ENCODE measurements around the gene RASAL2. TPM values are rescaled to one million over a fixed set of nuclear protein-coding genes. Genes with fewer than 3 reads are reported as not detected.

Gene RASAL2
- total and polyA plus RNA-seq, 2 of the 4 experiments (the other 2 are of a cell fraction), result 13.1 to 20.6 TPM

- BruUV-seq (replicated peaks), result no TSS peak
- POLR2A ChIA-PET (ENCODE audit: unreplicated experiment), result no interaction called here
- H3K27me3 ChIP-seq (ENCODE audit: control insufficient read depth, insufficient read depth, low read length), result peaks cover 5% of the 10 kb centered on the region; the same call in 1 of the 2 replicates
These were observed 410.4 kb downstream of the RASAL2 start for GRCh38 chr1:178504286-178504685.

More at GRCh38 chr1:178504286-178504685, 410.4 kb downstream of the RASAL2 start:
- in situ Hi-C loops (cut with MboI; ENCODE audit: low sequenced_read_pairs) (loop anchor here (10.0 kb wide), 1 partner anchor 199 kb away; no protein-coding TSS in a partner anchor), intact Hi-C loops (cut with micrococcal nuclease) (loop anchor here (5.0 to 10.0 kb wide), 2 partner anchors 192 to 479 kb away; no protein-coding TSS in a partner anchor), dilution Hi-C loops (cut with HindIII; ENCODE audit: low sequenced_read_pairs, unreplicated experiment) (no loop called here)
- Histone ChIP-seq H2AK9ac (replicated peaks; ENCODE audit: low read depth, low read length, poor library complexity) (no peak overlapping the region), H2AK5ac (ENCODE audit: low read depth, low read length) (no peak overlapping the region), H2BK5ac (ENCODE audit: low read depth, low read length, poor library complexity, severe bottlenecking) (no peak overlapping the region), H4K20me1 (ENCODE audit: insufficient read depth, low read length) (no peaks in the 10 kb centered on the region), H2BK15ac (ENCODE audit: low read depth, low read length) (no peak overlapping the region), H2AFZ (replicated peaks; ENCODE audit: low read length, poor library complexity) (no peak overlapping the region), H3K14ac (replicated peaks; ENCODE audit: low read depth, low read length) (no peak overlapping the region), H2BK20ac (ENCODE audit: low read depth, low read length) (no peak overlapping the region), H3K23ac (ENCODE audit: low read depth, low read length) (no peak overlapping the region), H3K4ac (ENCODE audit: low read depth, low read length) (no peak overlapping the region), H4K5ac (ENCODE audit: low read depth, low read length) (no peak overlapping the region), H4K8ac (ENCODE audit: low read depth in 2 of 2, low read length in 2 of 2) (no peak overlapping the region), H3K79me1 (ENCODE audit: low read depth in 1 of 2, low read length in 2 of 2) (no peaks in the 10 kb centered on the region), H3K36me3 (ENCODE audit: control insufficient read depth, insufficient read depth, low read length) (no peaks in the 10 kb centered on the region), H3K4me2 (ENCODE audit: low read depth, low read length) (no peak overlapping the region), H3K4me3 (ENCODE audit: insufficient read depth, low read depth, low read length) (no peak overlapping the region), H3K56ac (ENCODE audit: extremely low read depth, insufficient read depth, low read length) (no peak overlapping the region), H3K9me1 (ENCODE audit: insufficient read depth, low read length) (peaks cover 4% of the 10 kb centered on the region; the same call in 1 of the 2 replicates), H3K4me1 (ENCODE audit: control insufficient read depth, insufficient read depth, low read length) (no peaks in the 10 kb centered on the region), H4K91ac (ENCODE audit: insufficient read depth, low read depth, low read length) (no peak overlapping the region), H3K18ac (ENCODE audit: low read depth, low read length) (no peak overlapping the region), H3K9ac (ENCODE audit: low read depth, low read length) (no peak overlapping the region), H3K9me3 (ENCODE audit: control insufficient read depth, insufficient read depth, low read length) (no peaks in the 10 kb centered on the region), H2BK120ac (ENCODE audit: low read depth, low read length) (no peak overlapping the region), H3K27ac (ENCODE audit: insufficient read depth, low read length) (no peak overlapping the region)
- CTCF ChIA-PET, result interaction anchor here (1.5 kb wide), 1 partner anchor 15 kb away, joined by 4 read pairs; no protein-coding TSS in a partner anchor
- TF ChIP-seq RFX5 (IDR thresholded peaks at IDR 0.05; ENCODE audit: low read depth, low read length) (no peak), SMC3 (IDR thresholded peaks at IDR 0.05; ENCODE audit: low read depth, low read length) (no peak), FOS (IDR thresholded peaks at IDR 0.05; ENCODE audit: low read depth, low read length) (no peak), RCOR1 (IDR thresholded peaks at IDR 0.05; ENCODE audit: insufficient replicate concordance, low read length) (no peak), BHLHE40 (IDR thresholded peaks at IDR 0.05; ENCODE audit: low read depth, low read length) (no peak), CHD1 (IDR thresholded peaks at IDR 0.05; ENCODE audit: low read depth, low read length) (no peak), CTCF (conservative IDR thresholded peaks at IDR 0.05; ENCODE audit: low read depth, low read length) (no peak), USF2 (IDR thresholded peaks at IDR 0.05; ENCODE audit: low read depth, low read length) (no peak), POLR2A (IDR thresholded peaks at IDR 0.05; ENCODE audit: low read depth, low read length) (no peak), NFE2L2 (IDR thresholded peaks at IDR 0.05; ENCODE audit: low read depth, low read length) (no peak), RAD21 (IDR thresholded peaks at IDR 0.05; ENCODE audit: low read length) (no peak), MAZ (IDR thresholded peaks at IDR 0.05; ENCODE audit: borderline replicate concordance, low read depth, low read length) (no peak), MAFK (IDR thresholded peaks at IDR 0.05; ENCODE audit: low read depth, low read length) (no peak), MXI1 (IDR thresholded peaks at IDR 0.05; ENCODE audit: borderline replicate concordance, low read depth, low read length) (no peak), CEBPB (IDR thresholded peaks at IDR 0.05; ENCODE audit: low read depth, low read length) (no peak), ELK1 (IDR thresholded peaks at IDR 0.05; ENCODE audit: borderline replicate concordance, low read depth, low read length) (no peak)
- no peak for ATAC-seq (ENCODE audit: low read depth)
- 80% methylated on average over 2 of the region's 4 CpGs; no CpG with 5 or more reads in 1 of the 2 experiments for WGBS, 2 experiments (ENCODE audit: extremely low coverage in 2 of 2, insufficient read length in 1 of 2)
- no peak for DNase-seq
